Loucy (cell line): Measurements from ENCODE around the gene ZNF155.

ENCODE experiments used
- EZH2phosphoT487 ChIP-seq: fragments of 200-600 bp; IDR thresholded peaks from 2 replicates; pipeline ENCODE4 v1.6.1; 2018; ENCODE audit warnings: antibody characterized with exemption, mild to moderate bottlenecking, moderate library complexity, borderline replicate concordance
- TF ChIP-seq, protein P1 (sequence below): fragments of 200-600 bp; sonication (generic); conservative IDR thresholded peaks from 2 replicates; pipeline ENCODE4 v1.5.1; 2014; ENCODE audit warnings: mild to moderate bottlenecking, antibody characterized with exemption, low read length

DNA sequence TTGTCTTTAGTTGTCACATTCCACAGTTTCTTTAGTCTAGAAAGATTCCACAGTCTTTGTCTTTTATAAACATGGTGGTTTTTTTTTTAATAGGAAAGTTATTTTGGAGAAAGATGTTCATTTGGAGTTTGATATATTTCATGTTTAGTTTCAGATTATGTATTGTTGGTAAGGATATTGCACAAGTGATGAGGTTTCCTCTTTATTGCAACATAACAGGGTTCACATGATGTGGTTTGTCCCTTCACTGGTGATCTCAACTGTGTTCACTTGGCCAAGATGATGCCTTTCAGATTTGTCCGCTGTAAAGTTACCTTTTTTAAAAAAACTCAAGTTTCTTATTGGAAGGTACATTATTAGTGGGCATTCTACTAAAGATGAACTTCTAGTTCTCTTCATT lies 22.0 kb downstream of the ZNF155 start:
- TF ChIP-seq, protein P1, sequence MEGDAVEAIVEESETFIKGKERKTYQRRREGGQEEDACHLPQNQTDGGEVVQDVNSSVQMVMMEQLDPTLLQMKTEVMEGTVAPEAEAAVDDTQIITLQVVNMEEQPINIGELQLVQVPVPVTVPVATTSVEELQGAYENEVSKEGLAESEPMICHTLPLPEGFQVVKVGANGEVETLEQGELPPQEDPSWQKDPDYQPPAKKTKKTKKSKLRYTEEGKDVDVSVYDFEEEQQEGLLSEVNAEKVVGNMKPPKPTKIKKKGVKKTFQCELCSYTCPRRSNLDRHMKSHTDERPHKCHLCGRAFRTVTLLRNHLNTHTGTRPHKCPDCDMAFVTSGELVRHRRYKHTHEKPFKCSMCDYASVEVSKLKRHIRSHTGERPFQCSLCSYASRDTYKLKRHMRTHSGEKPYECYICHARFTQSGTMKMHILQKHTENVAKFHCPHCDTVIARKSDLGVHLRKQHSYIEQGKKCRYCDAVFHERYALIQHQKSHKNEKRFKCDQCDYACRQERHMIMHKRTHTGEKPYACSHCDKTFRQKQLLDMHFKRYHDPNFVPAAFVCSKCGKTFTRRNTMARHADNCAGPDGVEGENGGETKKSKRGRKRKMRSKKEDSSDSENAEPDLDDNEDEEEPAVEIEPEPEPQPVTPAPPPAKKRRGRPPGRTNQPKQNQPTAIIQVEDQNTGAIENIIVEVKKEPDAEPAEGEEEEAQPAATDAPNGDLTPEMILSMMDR, result no peak
- TF ChIP-seq EZH2phosphoT487, result no peak
